Liver (tissue), 3 donors: ENCODE data around the gene EPB41L2.

Experiments
- FOXA2 ChIP-seq: IDR thresholded peaks from 2 replicates; pipeline ENCODE4 v1.6.1; 2016; ENCODE audit warnings: antibody characterized with exemption
- RAD21 ChIP-seq, 2 donors: IDR thresholded peaks; 2 replicates each; pipeline ENCODE4 v1.6.1; 2016; ENCODE audit warnings: antibody characterized with exemption in 2 of 2, mild to moderate bottlenecking in 2 of 2
- TF ChIP-seq, protein P1 (sequence below): fragments of 150-350 bp; IDR thresholded peaks from 2 replicates; pipeline ENCODE4 v1.5.1; 2017; ENCODE audit warnings: improper control_type of control experiment, low read depth, low read length; ENCODE audit not compliant: missing input control
- TF ChIP-seq, protein P2 (sequence below): IDR thresholded peaks from 2 replicates; pipeline ENCODE4 v1.6.1; 2016; ENCODE audit warnings: antibody characterized with exemption
- donor health status: healthy.
- donor health status: healthy.

DNA sequence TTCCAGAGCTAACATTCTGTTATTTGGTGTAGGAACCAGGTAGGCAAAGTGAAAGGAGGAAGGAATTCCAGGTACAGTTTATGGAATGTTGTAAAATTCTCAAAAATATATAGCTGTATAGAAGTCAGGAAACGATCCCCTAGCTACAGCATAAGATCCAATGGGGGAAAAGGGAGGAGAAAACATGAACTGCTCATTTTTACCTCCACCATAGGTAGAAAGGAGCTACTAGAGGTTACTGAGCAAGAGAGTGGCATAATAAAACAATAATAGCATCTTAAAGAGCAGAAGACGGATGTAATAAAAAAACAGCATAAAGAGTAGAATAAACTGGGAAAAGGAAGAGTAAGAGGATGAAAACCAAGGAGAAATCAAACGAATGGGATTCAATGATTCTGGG, 26.9 kb downstream of the EPB41L2 start:
- TF ChIP-seq, protein P1, sequence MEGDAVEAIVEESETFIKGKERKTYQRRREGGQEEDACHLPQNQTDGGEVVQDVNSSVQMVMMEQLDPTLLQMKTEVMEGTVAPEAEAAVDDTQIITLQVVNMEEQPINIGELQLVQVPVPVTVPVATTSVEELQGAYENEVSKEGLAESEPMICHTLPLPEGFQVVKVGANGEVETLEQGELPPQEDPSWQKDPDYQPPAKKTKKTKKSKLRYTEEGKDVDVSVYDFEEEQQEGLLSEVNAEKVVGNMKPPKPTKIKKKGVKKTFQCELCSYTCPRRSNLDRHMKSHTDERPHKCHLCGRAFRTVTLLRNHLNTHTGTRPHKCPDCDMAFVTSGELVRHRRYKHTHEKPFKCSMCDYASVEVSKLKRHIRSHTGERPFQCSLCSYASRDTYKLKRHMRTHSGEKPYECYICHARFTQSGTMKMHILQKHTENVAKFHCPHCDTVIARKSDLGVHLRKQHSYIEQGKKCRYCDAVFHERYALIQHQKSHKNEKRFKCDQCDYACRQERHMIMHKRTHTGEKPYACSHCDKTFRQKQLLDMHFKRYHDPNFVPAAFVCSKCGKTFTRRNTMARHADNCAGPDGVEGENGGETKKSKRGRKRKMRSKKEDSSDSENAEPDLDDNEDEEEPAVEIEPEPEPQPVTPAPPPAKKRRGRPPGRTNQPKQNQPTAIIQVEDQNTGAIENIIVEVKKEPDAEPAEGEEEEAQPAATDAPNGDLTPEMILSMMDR = no peak
- TF ChIP-seq RAD21 (IDR thresholded peaks at IDR 0.05) (no peak), FOXA2 (no peak)
- TF ChIP-seq, protein P2, sequence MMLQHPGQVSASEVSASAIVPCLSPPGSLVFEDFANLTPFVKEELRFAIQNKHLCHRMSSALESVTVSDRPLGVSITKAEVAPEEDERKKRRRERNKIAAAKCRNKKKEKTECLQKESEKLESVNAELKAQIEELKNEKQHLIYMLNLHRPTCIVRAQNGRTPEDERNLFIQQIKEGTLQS = no peak
